Large intestine (tissue), 3 donors: Measurements from ENCODE around the gene PNMA1. TPM values are rescaled to one million over a fixed set of nuclear protein-coding genes. Genes with fewer than 3 reads are reported as not detected.

Source experiments
- DNase-seq, 2 donors: peaks; one replicate each; pipeline versions ENCODE4 v3.0.0 to v3.0.0-alpha.2; 2013
- H3K27ac ChIP-seq: one replicate; pipeline ENCODE4 v1.5.1; 2013; ENCODE audit warnings: low read length
- H3K27me3 ChIP-seq: 2 replicates; pipeline ENCODE4 v1.6.1; 2013; ENCODE audit warnings: low read length; ENCODE audit not compliant: control insufficient read depth, insufficient read depth
- H3K36me3 ChIP-seq: 2 replicates; pipeline ENCODE4 v1.6.1; 2013; ENCODE audit warnings: low read length; ENCODE audit not compliant: control insufficient read depth, insufficient read depth
- H3K4me1 ChIP-seq: one replicate; pipeline ENCODE4 v1.6.1; 2013; ENCODE audit warnings: low read length; ENCODE audit not compliant: control insufficient read depth, insufficient read depth
- H3K4me3 ChIP-seq: one replicate; pipeline ENCODE4 v1.5.1; 2013; ENCODE audit warnings: low read length
- H3K9me3 ChIP-seq: one replicate; pipeline ENCODE4 v1.6.1; 2013; ENCODE audit warnings: mild to moderate bottlenecking, low read depth, low read length, moderate library complexity; ENCODE audit not compliant: control insufficient read depth
- WGBS: methylation state at CpG from one replicate; pipeline ENCODE4 v1.1.5; 2013; ENCODE audit warnings: low lambda C conversion rate; ENCODE audit not compliant: insufficient coverage; 5-methylcytosine and 5-hydroxymethylcytosine counted together
- polyA plus RNA-seq: library from polyadenylated mRNA; unstranded; fragments of 120-200 nt; gene quantifications from one replicate; pipeline ENCODE4 v1.2.1, GENCODE V29; 2013

Gene PNMA1
- polyA plus RNA-seq, 1 donor: 34.9 TPM

DNA sequence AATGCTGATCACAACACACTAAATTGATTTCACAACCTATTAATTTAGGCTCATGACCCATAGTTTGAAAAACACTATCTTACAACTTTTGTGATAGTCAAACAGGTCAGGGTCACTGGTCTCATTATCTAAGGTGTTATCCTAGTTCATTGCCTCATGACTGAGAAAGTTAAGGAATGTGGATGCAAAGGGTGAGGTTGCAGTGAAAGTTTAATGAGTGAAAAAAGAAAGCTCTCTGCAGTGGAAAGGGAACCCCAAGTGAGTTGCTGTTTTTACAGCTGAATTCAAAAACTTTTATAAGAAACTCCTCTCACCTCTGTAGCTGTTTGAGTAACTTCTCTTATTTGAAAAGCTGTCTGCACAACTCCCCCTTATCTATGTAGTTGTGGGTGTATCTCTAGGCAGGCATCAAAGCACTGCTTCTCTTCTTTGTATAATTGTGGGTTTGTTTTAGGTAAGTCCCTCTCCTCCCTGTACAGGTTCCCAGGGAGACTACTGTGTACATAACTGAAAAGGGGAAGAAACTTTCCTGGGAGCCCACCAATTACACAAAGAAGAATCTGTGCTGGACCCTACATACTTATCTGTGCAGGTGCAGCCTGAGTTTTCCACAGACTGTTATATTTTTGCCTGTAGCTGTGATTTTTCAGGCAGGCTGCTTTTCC lies 50.5 kb downstream of the PNMA1 start:
- DNase-seq: peak in 1 of 2 donors; percentile 22
- no peak overlapping the region for H3K4me3 ChIP-seq
- no peaks in the 10 kb centered on the region for H3K27me3 ChIP-seq
- H3K27ac ChIP-seq: no peak overlapping the region
- H3K4me1 ChIP-seq: no peaks in the 10 kb centered on the region
- H3K36me3 ChIP-seq: peaks cover 5% of the 10 kb centered on the region
- H3K9me3 ChIP-seq: no peaks in the 10 kb centered on the region

GRCh38 chr14:73662487-73662943 lies 51.7 kb downstream of the PNMA1 start:
- Histone ChIP-seq H3K4me1 (no peaks in the 10 kb centered on the region), H3K36me3 (peaks cover 5% of the 10 kb centered on the region), H3K27ac (no peak overlapping the region), H3K4me3 (no peak overlapping the region), H3K9me3 (no peaks in the 10 kb centered on the region), H3K27me3 (no peaks in the 10 kb centered on the region)
- WGBS: 100% methylated on average over 1 of the region's 1 CpG
- no peak for DNase-seq

GRCh38 chr14:73661872-73662271 lies 52.3 kb downstream of the PNMA1 start:
- WGBS: no CpG with 5 or more reads among the region's 2 CpGs
- H3K9me3 ChIP-seq: no peaks in the 10 kb centered on the region

More at GRCh38 chr14:73661872-73662271, 52.3 kb downstream of the PNMA1 start:
- H3K27ac ChIP-seq: no peak overlapping the region
- H3K4me3 ChIP-seq: no peak overlapping the region
- H3K36me3 ChIP-seq: peaks cover 5% of the 10 kb centered on the region
- H3K4me1 ChIP-seq: no peaks in the 10 kb centered on the region
- DNase-seq: no peak
- H3K27me3 ChIP-seq: no peaks in the 10 kb centered on the region

Other genes starting within 250 kb of the PNMA1 start
- gene RIOX1, start 223.5 kb downstream of the PNMA1 start, polyA plus RNA-seq: 8.8 TPM
- 6.7 TPM for gene ACOT1, start 177.2 kb downstream of the PNMA1 start, polyA plus RNA-seq
- gene HEATR4, start 155.4 kb downstream of the PNMA1 start, polyA plus RNA-seq: 2.6 TPM
- gene ACOT2, start 145.2 kb downstream of the PNMA1 start, polyA plus RNA-seq: 37.2 TPM
- 2.4 TPM for gene ACOT4, start 122.5 kb downstream of the PNMA1 start, polyA plus RNA-seq
- 0.04 TPM for gene ACOT6, start 101.9 kb downstream of the PNMA1 start, polyA plus RNA-seq
- 7.2 TPM for gene DNAL1, start 69.4 kb downstream of the PNMA1 start, polyA plus RNA-seq
- 16.2 TPM for gene PTGR2, start 137.4 kb upstream of the PNMA1 start, polyA plus RNA-seq
- 38.5 TPM for gene ZNF410, start 172.5 kb upstream of the PNMA1 start, polyA plus RNA-seq
- gene FAM161B, start 235.7 kb upstream of the PNMA1 start, polyA plus RNA-seq: 4.9 TPM
- 25.4 TPM for gene COQ6, start 235.9 kb upstream of the PNMA1 start, polyA plus RNA-seq